Effector memory CD8-positive, alpha-beta T cell (primary cell): ENCODE data around the gene AGAP1.
A peak's percentile ranks its signal among the peaks of the same experiment; 100 is the strongest.

Experiments used
- ATAC-seq: fragments of 150-1000 bp; cut with Tn5 transposase; replicated peaks from 2 replicates; pipeline ENCODE4 v1.10.0; 2021; ENCODE audit warnings: mild to moderate bottlenecking, moderate library complexity
- DNase-seq, 3 experiments: peaks; one replicate each; pipeline ENCODE4 v3.0.0; 2021
- H3K27ac Mint-ChIP-seq, 2 donors: one replicate each; pipeline ENCODE4 v1.8.0; 2022; ENCODE audit warnings: mild to moderate bottlenecking in 2 of 2, mixed read lengths in 2 of 2, moderate library complexity in 2 of 2
- H3K27me3 Mint-ChIP-seq, 2 donors: one replicate each; pipeline ENCODE4 v1.8.0; 2022; ENCODE audit warnings: mixed read lengths in 2 of 2
- H3K36me3 Mint-ChIP-seq: one replicate; pipeline ENCODE4 v1.8.0; 2022; ENCODE audit warnings: mild to moderate bottlenecking, moderate library complexity, mixed read lengths; ENCODE audit not compliant: insufficient read depth
- H3K4me1 Mint-ChIP-seq, 2 donors: one replicate each; pipeline ENCODE4 v1.8.0; 2022; ENCODE audit warnings: low read depth in 2 of 2, mixed read lengths in 2 of 2
- H3K4me3 Mint-ChIP-seq, 2 donors: one replicate each; pipeline ENCODE4 v1.8.0; 2022; ENCODE audit warnings: mild to moderate bottlenecking in 2 of 2, mixed read lengths in 2 of 2, moderate library complexity in 2 of 2
- H3K9me3 Mint-ChIP-seq, 2 donors: one replicate each; pipeline ENCODE4 v1.8.0; 2022; ENCODE audit warnings: mixed read lengths in 2 of 2

AGAP1 gene

DNA sequence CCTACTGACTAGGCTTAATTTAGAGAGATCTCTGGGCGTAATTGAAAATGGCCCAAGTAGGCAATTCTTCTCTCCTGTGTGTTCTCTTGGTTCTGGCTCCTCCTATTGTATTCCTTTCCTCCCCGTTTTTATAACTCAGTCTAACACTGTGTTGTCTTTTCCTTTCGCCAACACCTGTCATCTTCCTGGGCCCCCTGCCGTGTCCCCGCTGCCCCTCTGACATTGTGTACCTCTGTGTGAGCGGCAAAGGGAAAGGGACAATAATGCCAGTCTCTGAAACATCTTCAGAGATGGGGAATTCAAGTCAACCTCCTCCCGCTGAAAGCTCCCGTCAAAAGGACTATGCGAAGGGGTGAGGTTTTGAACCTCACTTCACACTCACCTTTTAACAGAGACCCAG lies 463.4 kb downstream of the AGAP1 start:
- no peak for DNase-seq
- H3K9me3 Mint-ChIP-seq: no peaks in the 10 kb centered on the region
- no peak overlapping the region for H3K4me3 Mint-ChIP-seq
- no peaks in the 10 kb centered on the region for H3K27me3 Mint-ChIP-seq
- H3K27ac Mint-ChIP-seq: no peak overlapping the region
- peaks cover 6% of the 10 kb centered on the region for H3K36me3 Mint-ChIP-seq
- no peak for ATAC-seq
- H3K4me1 Mint-ChIP-seq: peaks cover 9 to 15% of the 10 kb centered on the region in 2 donors

DNA sequence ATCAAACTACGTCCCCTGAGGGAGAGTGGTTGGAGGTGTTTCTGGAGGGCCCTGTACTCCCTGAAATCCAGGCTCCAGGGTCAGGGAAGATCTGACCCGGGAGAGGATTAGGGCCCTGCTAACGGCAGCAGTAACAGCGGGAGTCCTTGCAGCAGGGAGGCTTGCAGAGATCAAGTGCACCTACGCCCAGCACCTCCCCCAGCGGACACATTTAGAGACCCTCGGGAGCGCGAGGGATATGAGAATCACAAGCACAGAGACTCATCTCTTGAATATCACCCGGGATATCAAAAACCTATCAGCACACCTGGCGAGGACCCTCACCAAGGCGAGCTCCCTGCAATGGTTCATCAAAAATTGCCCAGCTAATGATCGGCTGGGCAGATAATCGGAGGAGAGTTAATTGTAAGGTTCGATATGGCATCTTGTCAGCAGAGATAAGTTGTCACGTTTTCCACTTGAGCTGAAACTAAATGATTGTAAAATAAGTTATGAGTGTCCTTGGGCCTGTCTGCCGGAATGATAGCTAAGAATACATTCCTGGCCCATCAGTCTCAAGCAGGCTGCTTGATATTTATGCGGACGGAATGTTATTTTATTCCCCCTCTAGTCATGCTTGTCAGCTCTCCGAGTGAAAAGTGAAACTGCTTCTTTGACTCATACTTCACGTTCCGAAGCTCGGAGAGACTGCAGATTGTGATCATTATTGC lies 464.5 kb downstream of the AGAP1 start:
- Mint-ChIP-seq H3K27ac (no peak overlapping the region), H3K4me3 (no peak overlapping the region), H3K4me1 (peaks cover 7 to 15% of the 10 kb centered on the region in 2 donors), H3K36me3 (peaks cover 6% of the 10 kb centered on the region), H3K27me3 (no peaks in the 10 kb centered on the region), H3K9me3 (no peaks in the 10 kb centered on the region)
- DNase-seq (no peak), ATAC-seq (no peak)

GRCh38 chr2:235958931-235959410 lies 465.1 kb downstream of the AGAP1 start:
- no peaks in the 10 kb centered on the region for H3K9me3 Mint-ChIP-seq
- no peak for DNase-seq
- ATAC-seq: no peak
- peaks cover 6% of the 10 kb centered on the region for H3K36me3 Mint-ChIP-seq
- peaks cover 7 to 15% of the 10 kb centered on the region in 2 donors for H3K4me1 Mint-ChIP-seq
- H3K27me3 Mint-ChIP-seq: no peaks in the 10 kb centered on the region
- H3K4me3 Mint-ChIP-seq: no peak overlapping the region
- no peak overlapping the region for H3K27ac Mint-ChIP-seq

GRCh38 chr2:235960011-235960715 lies 466.3 kb downstream of the AGAP1 start:
- peaks cover 0 to 11% of the 10 kb centered on the region in 2 donors for H3K4me1 Mint-ChIP-seq
- H3K36me3 Mint-ChIP-seq: peaks cover 6% of the 10 kb centered on the region
- H3K4me3 Mint-ChIP-seq: no peak overlapping the region
- no peaks in the 10 kb centered on the region for H3K27me3 Mint-ChIP-seq
- H3K9me3 Mint-ChIP-seq: no peaks in the 10 kb centered on the region
- no peak for ATAC-seq
- no peak for DNase-seq
- no peak overlapping the region for H3K27ac Mint-ChIP-seq

- H3K4me3 Mint-ChIP-seq: no peak overlapping the region
- no peaks in the 10 kb centered on the region for H3K27me3 Mint-ChIP-seq
- ATAC-seq: no peak
- no peak for DNase-seq
- H3K36me3 Mint-ChIP-seq: peaks cover 9% of the 10 kb centered on the region
- H3K4me1 Mint-ChIP-seq: peaks cover 0 to 12% of the 10 kb centered on the region in 2 donors
- peak overlapping the region in 1 of 2 donors; percentile 7 for H3K27ac Mint-ChIP-seq
- H3K9me3 Mint-ChIP-seq: no peaks in the 10 kb centered on the region
Observed at GRCh38 chr2:235960716-235961640, 467.1 kb downstream of the AGAP1 start.

DNA sequence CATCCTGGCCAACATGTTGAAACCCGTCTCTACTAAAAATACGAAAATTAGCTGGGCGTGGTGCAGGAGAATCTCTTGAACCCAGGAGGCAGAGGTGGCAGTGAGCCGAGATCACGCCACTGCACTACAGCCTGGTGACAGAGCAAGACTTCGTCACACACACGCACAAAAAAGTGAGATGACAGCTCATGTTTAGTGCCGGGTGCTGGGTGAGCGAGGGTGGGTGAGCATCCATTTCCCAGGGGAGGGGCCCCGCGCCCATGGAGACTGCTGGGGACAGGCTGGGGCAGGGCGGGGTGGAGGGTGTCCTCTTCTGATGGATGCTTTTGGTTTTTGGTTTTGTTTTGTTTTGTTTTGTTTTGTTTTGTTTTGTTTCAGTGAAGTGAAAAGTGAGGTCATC lies 467.9 kb downstream of the AGAP1 start:
- no peaks in the 10 kb centered on the region for H3K27me3 Mint-ChIP-seq
- H3K27ac Mint-ChIP-seq: peak overlapping the region in 1 of 2 donors; percentile 7
- H3K4me1 Mint-ChIP-seq: peaks cover 0 to 12% of the 10 kb centered on the region in 2 donors

DNA sequence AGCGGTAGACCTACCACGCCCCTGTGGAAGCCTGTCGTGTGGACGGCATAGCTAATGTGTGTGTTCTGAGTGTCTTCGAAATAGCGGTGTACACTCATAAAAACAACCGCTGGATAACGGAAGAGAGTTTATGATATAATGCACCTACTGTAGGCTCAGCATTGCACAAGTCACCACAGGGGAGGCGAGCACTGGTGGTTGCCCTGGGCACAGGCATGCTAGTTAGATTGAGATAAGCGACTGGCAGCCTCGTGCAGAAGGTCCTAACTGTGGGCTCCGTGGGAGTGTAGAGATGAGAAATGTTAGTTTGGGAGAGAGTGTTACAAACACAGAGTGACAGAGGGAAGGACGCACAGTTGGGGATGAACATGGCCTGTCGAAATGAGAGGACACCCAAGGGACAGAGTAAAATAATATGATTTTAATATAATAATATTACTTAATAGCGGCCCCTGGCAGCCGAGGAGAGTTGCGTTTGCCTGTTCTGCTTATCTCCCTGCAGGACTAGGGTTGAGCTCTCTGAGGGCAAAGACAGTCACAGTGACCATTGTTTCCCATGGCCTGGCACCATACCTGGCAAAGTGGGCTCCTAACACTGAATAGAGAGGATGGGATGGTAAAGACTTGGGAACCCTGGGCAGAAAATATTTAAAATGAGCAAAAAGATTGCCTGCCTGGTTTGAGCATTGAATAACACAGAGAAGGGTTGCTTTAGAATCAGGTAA lies 470.2 kb downstream of the AGAP1 start:
- Mint-ChIP-seq H3K9me3 (no peaks in the 10 kb centered on the region), H3K4me3 (no peak overlapping the region), H3K36me3 (peaks cover 18% of the 10 kb centered on the region), H3K4me1 (peaks cover 0 to 12% of the 10 kb centered on the region in 2 donors), H3K27ac (no peak overlapping the region), H3K27me3 (no peaks in the 10 kb centered on the region)
- DNase-seq (no peak), ATAC-seq (no peak)

More for the DNA sequence above, 467.9 kb downstream of the AGAP1 start:
- ATAC-seq: no peak
- H3K36me3 Mint-ChIP-seq: peaks cover 9% of the 10 kb centered on the region
- H3K4me3 Mint-ChIP-seq: no peak overlapping the region
- DNase-seq: no peak
- no peaks in the 10 kb centered on the region for H3K9me3 Mint-ChIP-seq

GRCh38 chr2:235964787-235965390 lies 471.0 kb downstream of the AGAP1 start:
- no peaks in the 10 kb centered on the region for H3K27me3 Mint-ChIP-seq
- no peak overlapping the region for H3K4me3 Mint-ChIP-seq
- H3K27ac Mint-ChIP-seq: no peak overlapping the region
- peaks cover 0 to 12% of the 10 kb centered on the region in 2 donors for H3K4me1 Mint-ChIP-seq
- H3K36me3 Mint-ChIP-seq: peaks cover 25% of the 10 kb centered on the region
- no peaks in the 10 kb centered on the region for H3K9me3 Mint-ChIP-seq
- DNase-seq (no peak), ATAC-seq (no peak)

- Mint-ChIP-seq H3K4me1 (peaks cover 0 to 12% of the 10 kb centered on the region in 2 donors), H3K27ac (no peak overlapping the region), H3K36me3 (peaks cover 25% of the 10 kb centered on the region), H3K27me3 (no peaks in the 10 kb centered on the region), H3K4me3 (no peak overlapping the region), H3K9me3 (no peaks in the 10 kb centered on the region)
- ATAC-seq: no peak
- DNase-seq: no peak
Observed at GRCh38 chr2:235966396-235966795, 472.6 kb downstream of the AGAP1 start.

- Mint-ChIP-seq H3K4me3 (no peak overlapping the region), H3K36me3 (peaks cover 23% of the 10 kb centered on the region), H3K27ac (no peak overlapping the region), H3K9me3 (no peaks in the 10 kb centered on the region), H3K27me3 (no peaks in the 10 kb centered on the region), H3K4me1 (peaks cover 0 to 8% of the 10 kb centered on the region in 2 donors)
- ATAC-seq (no peak), DNase-seq (no peak)
Observed at GRCh38 chr2:235966932-235967757, 473.3 kb downstream of the AGAP1 start.

DNA sequence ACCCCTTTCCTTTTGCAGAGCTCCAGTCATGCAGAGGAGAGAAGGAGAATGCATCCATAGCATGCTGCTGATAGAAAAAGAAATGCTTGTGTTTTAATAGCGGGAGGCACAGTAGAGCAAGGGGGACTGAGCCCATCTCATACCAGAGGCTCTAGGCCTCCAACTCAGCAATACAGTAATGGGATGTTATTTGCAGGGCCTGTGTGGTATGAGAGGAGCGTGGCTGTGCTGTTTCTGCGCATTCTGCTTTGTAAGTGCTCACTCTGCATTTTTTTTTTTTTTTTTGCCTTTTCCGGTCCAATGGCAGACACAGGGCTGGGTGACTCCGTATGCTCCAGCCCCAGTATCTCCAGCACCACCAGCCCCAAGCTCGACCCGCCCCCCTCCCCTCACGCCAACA lies 474.3 kb downstream of the AGAP1 start:
- H3K27ac Mint-ChIP-seq: no peak overlapping the region
- ATAC-seq: no peak
- DNase-seq: no peak
- H3K9me3 Mint-ChIP-seq: no peaks in the 10 kb centered on the region
- H3K36me3 Mint-ChIP-seq: peaks cover 22% of the 10 kb centered on the region
- peaks cover 0 to 8% of the 10 kb centered on the region in 2 donors for H3K4me1 Mint-ChIP-seq
- no peak overlapping the region for H3K4me3 Mint-ChIP-seq
- no peaks in the 10 kb centered on the region for H3K27me3 Mint-ChIP-seq
